Mucosa of descending colon (tissue), 3 donors: ENCODE data around the gene FAM13B. TPM values are rescaled to one million over a fixed set of nuclear protein-coding genes. Genes with fewer than 3 reads are reported as not detected.
"Not testable (repeated sequence)": the region's sequence is repeated elsewhere in the genome, so short reads cannot be mapped to it uniquely, and the experiment has no call there.

Source experiments
- ATAC-seq: fragments of 200-7000 bp; cut with Tn5 transposase; one replicate; pipeline ENCODE4 v1.9.1; 2020; ENCODE audit warnings: mild to moderate bottlenecking, moderate library complexity
- DNase-seq, 3 donors: peaks; one replicate each; pipeline ENCODE4 v3.0.0-alpha.2; 2020
- H3K36me3 ChIP-seq: fragments of 200-600 bp; one replicate; pipeline ENCODE4 v1.8.0; 2021; ENCODE audit warnings: low read depth, mild to moderate bottlenecking
- H3K4me1 ChIP-seq: fragments of 200-600 bp; one replicate; pipeline ENCODE4 v1.8.0; 2021; ENCODE audit warnings: low read depth, mild to moderate bottlenecking
- H3K4me3 ChIP-seq: fragments of 200-600 bp; one replicate; pipeline ENCODE4 v1.8.0; 2021; ENCODE audit warnings: mild to moderate bottlenecking
- H3K9me3 ChIP-seq: fragments of 200-600 bp; one replicate; pipeline ENCODE4 v1.8.0; 2021; ENCODE audit warnings: mild to moderate bottlenecking
- CTCF ChIP-seq: fragments of 200-600 bp; IDR thresholded peaks from one replicate; pipeline ENCODE4 v1.8.0; 2022; ENCODE audit warnings: antibody characterized with exemption, mild to moderate bottlenecking
- intact Hi-C, 2 donors: fragments of 100-400 bp; cut with DNase I in 1 of 2; cut with micrococcal nuclease in 1 of 2; formaldehyde crosslinking; loops; one replicate each; pipeline versions ENCODE4 v1.11.0 to v1.11.1; 2022; cut with DNase I, micrococcal nuclease
- long read RNA-seq, 2 donors: library from polyadenylated mRNA; unstranded; transcript quantifications; one replicate each; pipeline ENCODE4 v2.0.0, GENCODE V29; 2019 to 2021
- total RNA-seq, 3 donors: library from RNA; stranded (reverse); fragmentation: NEBNext Ultra II Directional in 2 of 3; extraction: Animal tissue kit (Norgen Biotek cat#: 25700) in 2 of 3; gene quantifications; one replicate each; pipeline versions ENCODE4 v1.2.1 to v1.2.4, GENCODE V29; 2021 to 2023
- donor health status: DM: no; HTN: no; CAD: no; lungs with moderate emphysema.
- donor health status: DM: no; HTN: no; CAD: no.
- donor health status: DM: no; HTN: yes; CAD: no.

Gene FAM13B
- total RNA-seq, result 10 to 100 TPM; 25.5 to 58.4 (median 25.8) TPM
- long read RNA-seq, donor 1, full-length matches to known transcripts, result 3 of 11 reads
- long read RNA-seq, donor 1, partial matches to known transcripts, result 3 of 11 reads
- long read RNA-seq, donor 1, other reads (novel, unspliced or antisense), result 5 of 11 reads
- long read RNA-seq, donor 2, transcript FAM13B-209 (2 exons, 582 nt), result major isoform, 5 of 14 reads
- long read RNA-seq, donor 2, partial matches to known transcripts, result 3 of 14 reads
- long read RNA-seq, donor 2, other reads (novel, unspliced or antisense), result 6 of 14 reads

- TF ChIP-seq CTCF, result no peak
- peak; percentile 96 for ATAC-seq
- Histone ChIP-seq H3K4me3 (peak within 1 kb of the TSS; percentile 84), H3K36me3 (no peaks in the 10 kb centered on the region), H3K4me1 (peaks cover 16% of the 10 kb centered on the region), H3K9me3 (no peaks in the 10 kb centered on the region)
- intact Hi-C loops, result no loop called here
- peak; percentile 76 to 91 (median 87) for DNase-seq
These were observed at the start of gene FAM13B for GRCh38 chr5:138032572-138033385. Gene FAM13B (minus strand): TSS chr5:138033079. CDS start chr5:138019111, 13,968 bp downstream.

GRCh38 chr5:138082033-138082432 is 49.2 kb upstream of the FAM13B start:
- Histone ChIP-seq H3K4me1 (no peaks in the 10 kb centered on the region), H3K4me3 (no peak overlapping the region), H3K9me3 (no peaks in the 10 kb centered on the region), H3K36me3 (no peaks in the 10 kb centered on the region)
- DNase-seq (no peak), ATAC-seq (no peak)
- intact Hi-C loops, result no loop called here
- no peak for TF ChIP-seq CTCF

- TF ChIP-seq CTCF, result no peak
- Histone ChIP-seq H3K9me3 (no peaks in the 10 kb centered on the region), H3K4me1 (no peaks in the 10 kb centered on the region), H3K36me3 (no peaks in the 10 kb centered on the region), H3K4me3 (no peak overlapping the region)
- DNase-seq (no peak), ATAC-seq (no peak)
- intact Hi-C loops, result loop anchor here in 1 of 2 donors (5.0 kb wide), 1 partner anchor 54 kb away; no protein-coding TSS in a partner anchor
These were observed 45.2 kb upstream of the FAM13B start for GRCh38 chr5:138078006-138078643.

- Histone ChIP-seq H3K4me1 (no peaks in the 10 kb centered on the region), H3K9me3 (no peaks in the 10 kb centered on the region), H3K36me3 (no peaks in the 10 kb centered on the region), H3K4me3 (no peak overlapping the region)
- DNase-seq (peak in 2 of 3 donors; percentile 31 to 89), ATAC-seq (peak; percentile 84)
- intact Hi-C loops, result loop anchor here (2.0 to 5.0 kb wide), 2 partner anchors 55 to 56 kb away; no protein-coding TSS in a partner anchor
- TF ChIP-seq CTCF, result peak; percentile 58
These were observed 44.3 kb upstream of the FAM13B start for GRCh38 chr5:138077064-138077696.

GRCh38 chr5:138070026-138070425 is 37.1 kb upstream of the FAM13B start:
- H3K36me3 ChIP-seq, H3K9me3 ChIP-seq, ATAC-seq, H3K4me1 ChIP-seq, intact Hi-C loops, H3K4me3 ChIP-seq, DNase-seq: not testable (repeated sequence)
